HL-60/S4 treated with phorbol 12-myristate 13-acetate at 8.2 ng/mL for 4 days and 3 days (cell line): ENCODE measurements around the gene CSNK2A1.

Experiments
- in situ Hi-C: fragments of 300-500 bp; cut with MboI; formaldehyde crosslinking; loops from 2 replicates; pipeline ENCODE4 v1.15.0; 2022; ENCODE audit warnings: low sequenced_read_pairs

Gene CSNK2A1

GRCh38 chr20:497979-498378 is 45.6 kb downstream of the CSNK2A1 start:
- in situ Hi-C loops = no loop called here

GRCh38 chr20:496126-496696 is 47.4 kb downstream of the CSNK2A1 start:
- in situ Hi-C loops = no loop called here

GRCh38 chr20:492159-492558 is 51.4 kb downstream of the CSNK2A1 start:
- in situ Hi-C loops = no loop called here

GRCh38 chr20:487655-488054 is 55.9 kb downstream of the CSNK2A1 start:
- in situ Hi-C loops = no loop called here

GRCh38 chr20:483815-484644 is 59.6 kb downstream of the CSNK2A1 start:
- in situ Hi-C loops = no loop called here

GRCh38 chr20:481167-481566 is 62.4 kb downstream of the CSNK2A1 start:
- in situ Hi-C loops = no loop called here

- in situ Hi-C loops = no loop called here
These were observed 63.5 kb downstream of the CSNK2A1 start for GRCh38 chr20:480044-480443.

- in situ Hi-C loops = loop anchor here (10.0 kb wide), 1 partner anchor 125 kb away; no protein-coding TSS in a partner anchor
These were observed 64.1 kb downstream of the CSNK2A1 start for GRCh38 chr20:479487-479886.

GRCh38 chr20:478949-479429 is 64.6 kb downstream of the CSNK2A1 start:
- in situ Hi-C loops = loop anchor here (10.0 kb wide), 1 partner anchor 124 kb away; no protein-coding TSS in a partner anchor

GRCh38 chr20:478010-478948 is 65.3 kb downstream of the CSNK2A1 start:
- in situ Hi-C loops = loop anchor here (10.0 kb wide), 1 partner anchor 123 kb away; no protein-coding TSS in a partner anchor

GRCh38 chr20:476561-477249 is 66.9 kb downstream of the CSNK2A1 start:
- in situ Hi-C loops = loop anchor here (10.0 kb wide), 1 partner anchor 122 kb away; no protein-coding TSS in a partner anchor

GRCh38 chr20:475463-476357 is 67.9 kb downstream of the CSNK2A1 start:
- in situ Hi-C loops = loop anchor here (10.0 kb wide), 1 partner anchor 121 kb away; no protein-coding TSS in a partner anchor

GRCh38 chr20:474581-474980 is 69.0 kb downstream of the CSNK2A1 start:
- in situ Hi-C loops = loop anchor here (10.0 kb wide), 1 partner anchor 120 kb away; no protein-coding TSS in a partner anchor

GRCh38 chr20:472889-473292 is 70.7 kb downstream of the CSNK2A1 start:
- in situ Hi-C loops = loop anchor here (10.0 kb wide), 1 partner anchor 118 kb away; no protein-coding TSS in a partner anchor

GRCh38 chr20:472137-472846 is 71.3 kb downstream of the CSNK2A1 start:
- in situ Hi-C loops = loop anchor here (10.0 kb wide), 1 partner anchor 117 kb away; no protein-coding TSS in a partner anchor

- in situ Hi-C loops = loop anchor here (10.0 kb wide), 1 partner anchor 115 kb away; no protein-coding TSS in a partner anchor
These were observed 73.7 kb downstream of the CSNK2A1 start for GRCh38 chr20:469746-470490.

- in situ Hi-C loops = no loop called here
These were observed 75.8 kb downstream of the CSNK2A1 start for GRCh38 chr20:467755-468154.
